Esophagus muscularis mucosa (tissue), 4 donors: ENCODE measurements around the gene ATP11C. TPM values are rescaled to one million over a fixed set of nuclear protein-coding genes. Genes with fewer than 3 reads are reported as not detected.

Source experiments
- DNase-seq: peaks from one replicate; pipeline ENCODE4 v3.0.0-alpha.2; 2017; ENCODE audit errors: extremely low spot score
- H3K27ac ChIP-seq, 4 donors: fragments of 200-600 bp; sonication (generic); replicated peaks in 1 of 4; 1 replicate in 3 of 4; 2 replicates in 1 of 4; pipeline ENCODE4 v1.5.1; 2016 to 2019; ENCODE audit warnings: mild to moderate bottlenecking in 1 of 4
- H3K27me3 ChIP-seq, 4 donors: fragments of 200-600 bp; sonication (generic); one replicate each; pipeline versions ENCODE4 v1.5.1 to v1.6.0; 2016 to 2019
- H3K36me3 ChIP-seq, 4 donors: fragments of 200-600 bp; sonication (generic); one replicate each; pipeline ENCODE4 v1.5.1; 2016 to 2019
- H3K4me1 ChIP-seq, 4 donors: fragments of 200-600 bp; sonication (generic); one replicate each; pipeline ENCODE4 v1.5.1; 2016 to 2019
- H3K4me3 ChIP-seq, 4 donors: fragments of 200-600 bp; sonication (generic); 1 replicate in 2 of 4; 2 replicates in 2 of 4; pipeline ENCODE4 v1.5.1; 2016 to 2019; ENCODE audit warnings: mild to moderate bottlenecking in 4 of 4, moderate library complexity in 1 of 4
- H3K9me3 ChIP-seq, 4 donors: fragments of 200-600 bp; sonication (generic); 1 replicate in 3 of 4; 2 replicates in 1 of 4; pipeline ENCODE4 v1.5.1; 2016 to 2019
- CTCF ChIP-seq, 3 experiments: fragments of 200-600 bp in 2 of 3; fragments of 450-650 bp in 1 of 3; sonication (generic) in 2 of 3; IDR thresholded peaks; one replicate each; pipeline ENCODE4 v1.5.1; 2017 to 2019; ENCODE audit warnings: antibody characterized with exemption in 3 of 3, mild to moderate bottlenecking in 2 of 3, moderate library complexity in 1 of 3
- EP300 ChIP-seq: sonication (generic); formaldehyde crosslinking; IDR thresholded peaks from one replicate; pipeline ENCODE4 v1.6.1; 2017; ENCODE audit warnings: antibody characterized with exemption
- POLR2A ChIP-seq: fragments of 450-650 bp; IDR thresholded peaks from one replicate; pipeline ENCODE4 v1.6.1; 2017; ENCODE audit warnings: antibody characterized with exemption, moderate library complexity, mild to moderate bottlenecking, low read depth
- POLR2AphosphoS5 ChIP-seq, 2 donors: sonication (generic); formaldehyde crosslinking; IDR thresholded peaks; one replicate each; pipeline ENCODE4 v1.6.1; 2017; ENCODE audit warnings: antibody characterized with exemption in 2 of 2
- WGBS: methylation state at CpG from one replicate; pipeline ENCODE4 v1.1.5; 2018; 5-methylcytosine and 5-hydroxymethylcytosine counted together
- intact Hi-C: fragments of 100-400 bp; cut with DNase I; formaldehyde crosslinking; loops from one replicate; pipeline ENCODE4 v1.15.1; 2023
- total RNA-seq, 4 donors: library from RNA; depleted of rRNA; stranded (reverse); fragments of >200 nt; gene quantifications; one replicate each; pipeline versions ENCODE4 v1.1.0 to v1.2.1, GENCODE V29; 2016

The ATP11C gene
- total RNA-seq, 4 donors from 2014 or later, result 17.9 to 29.2 (median 22.4) TPM

GRCh38 chrX:139802048-139802447, 130.8 kb downstream of the ATP11C start:
- Histone ChIP-seq H3K4me1 (no peaks in the 10 kb centered on the region), H3K36me3 (peaks cover 0 to 17% (median 0%) of the 10 kb centered on the region in 4 donors), H3K9me3 (no peaks in the 10 kb centered on the region), H3K27ac (no peak overlapping the region), H3K27me3 (no peaks in the 10 kb centered on the region), H3K4me3 (no peak overlapping the region)
- intact Hi-C loops, result no loop called here
- 85% methylated on average over 4 of the region's 4 CpGs for WGBS
- no peak for DNase-seq
- TF ChIP-seq POLR2A, result no peak
- no peak for TF ChIP-seq CTCF (IDR thresholded peaks at IDR 0.05)
- no peak for TF ChIP-seq EP300
- TF ChIP-seq POLR2AphosphoS5 (IDR thresholded peaks at IDR 0.05), result no peak

GRCh38 chrX:139801397-139801813, 131.4 kb downstream of the ATP11C start:
- no peaks in the 10 kb centered on the region for H3K27me3 ChIP-seq
- H3K27ac ChIP-seq, result no peak overlapping the region
- no peak for DNase-seq
- H3K4me3 ChIP-seq, result no peak overlapping the region
- intact Hi-C loops, result no loop called here
- no peaks in the 10 kb centered on the region for H3K9me3 ChIP-seq
- H3K36me3 ChIP-seq, result peaks cover 0 to 17% (median 0%) of the 10 kb centered on the region in 4 donors
- no peaks in the 10 kb centered on the region for H3K4me1 ChIP-seq
- 62% methylated on average over 3 of the region's 3 CpGs for WGBS
- TF ChIP-seq POLR2AphosphoS5 (IDR thresholded peaks at IDR 0.05) (no peak), CTCF (IDR thresholded peaks at IDR 0.05) (no peak), EP300 (no peak), POLR2A (no peak)

GRCh38 chrX:139798701-139799100, 134.2 kb downstream of the ATP11C start:
- no peak for DNase-seq
- Histone ChIP-seq H3K36me3 (peaks cover 0 to 21% (median 0%) of the 10 kb centered on the region in 4 donors), H3K27me3 (no peaks in the 10 kb centered on the region), H3K9me3 (no peaks in the 10 kb centered on the region), H3K4me3 (no peak overlapping the region), H3K27ac (no peak overlapping the region), H3K4me1 (no peaks in the 10 kb centered on the region)
- intact Hi-C loops, result no loop called here
- TF ChIP-seq EP300 (no peak), POLR2A (no peak), CTCF (IDR thresholded peaks at IDR 0.05) (no peak), POLR2AphosphoS5 (IDR thresholded peaks at IDR 0.05) (no peak)
- 89% methylated on average over 4 of the region's 4 CpGs for WGBS

GRCh38 chrX:139795196-139795595, 137.7 kb downstream of the ATP11C start:
- no peaks in the 10 kb centered on the region for H3K4me1 ChIP-seq
- H3K4me3 ChIP-seq, result no peak overlapping the region
- DNase-seq, result no peak
- 67% methylated on average over 1 of the region's 1 CpG for WGBS
- no peaks in the 10 kb centered on the region for H3K27me3 ChIP-seq
- H3K9me3 ChIP-seq, result no peaks in the 10 kb centered on the region
- no peak for TF ChIP-seq POLR2A
- TF ChIP-seq CTCF (IDR thresholded peaks at IDR 0.05), result no peak
- TF ChIP-seq POLR2AphosphoS5 (IDR thresholded peaks at IDR 0.05), result no peak
- TF ChIP-seq EP300, result no peak
- intact Hi-C loops, result no loop called here
- peaks cover 0 to 8% (median 0%) of the 10 kb centered on the region in 4 donors for H3K36me3 ChIP-seq
- H3K27ac ChIP-seq, result no peak overlapping the region

GRCh38 chrX:139787601-139788000, 145.3 kb downstream of the ATP11C start:
- H3K27me3 ChIP-seq, result no peaks in the 10 kb centered on the region
- intact Hi-C loops, result no loop called here
- no peaks in the 10 kb centered on the region for H3K9me3 ChIP-seq
- 89% methylated on average over 2 of the region's 2 CpGs for WGBS
- no peaks in the 10 kb centered on the region for H3K4me1 ChIP-seq
- TF ChIP-seq POLR2AphosphoS5 (IDR thresholded peaks at IDR 0.05) (no peak), POLR2A (no peak), CTCF (IDR thresholded peaks at IDR 0.05) (no peak), EP300 (no peak)
- H3K36me3 ChIP-seq, result peaks cover 3 to 41% (median 10%) of the 10 kb centered on the region in 4 donors
- H3K27ac ChIP-seq, result no peak overlapping the region
- no peak overlapping the region for H3K4me3 ChIP-seq
- no peak for DNase-seq
